Smooth muscle cell of the brain vasculature (primary cell): Measurements from ENCODE around the gene GAR1.
"Not testable (repeated sequence)": the region's sequence is repeated elsewhere in the genome, so short reads cannot be mapped to it uniquely, and the experiment has no call there.

Experiments
- DNase-seq: peaks from one replicate; pipeline ENCODE4 v3.0.0-alpha.2; 2012; ENCODE audit warnings: low read depth, low spot score

The GAR1 gene

GRCh38 chr4:109815151-109816081 is at the start of gene GAR1:
Gene GAR1 (plus strand): TSS chr4:109815762. CDS start chr4:109816165, 403 bp downstream.
- peak; percentile 75 for DNase-seq

GRCh38 chr4:109782092-109782491 is 33.5 kb upstream of the GAR1 start:
- DNase-seq = not testable (repeated sequence)

- DNase-seq = no peak
These were observed 28.7 kb upstream of the GAR1 start for GRCh38 chr4:109786846-109787245.

GRCh38 chr4:109787807-109788206 is 27.8 kb upstream of the GAR1 start:
- no peak for DNase-seq

- DNase-seq = no peak
These were observed 20.5 kb upstream of the GAR1 start for GRCh38 chr4:109795059-109795458.

- no peak for DNase-seq
These were observed 16.7 kb upstream of the GAR1 start for GRCh38 chr4:109798866-109799265.

GRCh38 chr4:109801099-109801789 is 14.3 kb upstream of the GAR1 start:
- DNase-seq = no peak

- DNase-seq = no peak
These were observed 13.7 kb upstream of the GAR1 start, which contains the start of gene CFI for GRCh38 chr4:109801895-109802319. Gene CFI (minus strand): TSS chr4:109801999. CDS start chr4:109801971, 28 bp downstream.

- no peak for DNase-seq
These were observed 11.5 kb upstream of the GAR1 start for GRCh38 chr4:109803924-109804571.

- DNase-seq = no peak
These were observed 5.9 kb upstream of the GAR1 start for GRCh38 chr4:109809655-109810054.

- DNase-seq = no peak
These were observed 4.8 kb upstream of the GAR1 start for GRCh38 chr4:109810552-109811387.

GRCh38 chr4:109811707-109812106 is 3.9 kb upstream of the GAR1 start:
- DNase-seq = no peak

- DNase-seq = no peak
These were observed 500 bp downstream of the GAR1 start for GRCh38 chr4:109816082-109816442.

- no peak for DNase-seq
These were observed 1.3 kb downstream of the GAR1 start for GRCh38 chr4:109816894-109817293.

GRCh38 chr4:109818268-109818667 is 2.7 kb downstream of the GAR1 start:
- no peak for DNase-seq

GRCh38 chr4:109820563-109820962 is 5.0 kb downstream of the GAR1 start:
- no peak for DNase-seq

GRCh38 chr4:109821185-109821584 is 5.6 kb downstream of the GAR1 start:
- DNase-seq = no peak

- no peak for DNase-seq
These were observed 11.2 kb downstream of the GAR1 start for GRCh38 chr4:109826719-109827118.

GRCh38 chr4:109827672-109828071 is 12.1 kb downstream of the GAR1 start, which contains the start of gene RRH:
Gene RRH (plus strand): TSS chr4:109827972. CDS start chr4:109828028, 56 bp downstream.
- DNase-seq = no peak

GRCh38 chr4:109833756-109834155 is 18.2 kb downstream of the GAR1 start:
- DNase-seq = no peak

- DNase-seq = no peak
These were observed 21.4 kb downstream of the GAR1 start for GRCh38 chr4:109836985-109837384.
